ENCODE results near the gene MYL2. TPM values are rescaled to one million over a fixed set of nuclear protein-coding genes. Genes with fewer than 3 reads are reported as not detected.

The MYL2 gene
- total and polyA plus RNA-seq, 9 of the 15 experiments (the other 6 are each of a cell fraction or from before 2014, with no cell fraction given) = not detected

DNA sequence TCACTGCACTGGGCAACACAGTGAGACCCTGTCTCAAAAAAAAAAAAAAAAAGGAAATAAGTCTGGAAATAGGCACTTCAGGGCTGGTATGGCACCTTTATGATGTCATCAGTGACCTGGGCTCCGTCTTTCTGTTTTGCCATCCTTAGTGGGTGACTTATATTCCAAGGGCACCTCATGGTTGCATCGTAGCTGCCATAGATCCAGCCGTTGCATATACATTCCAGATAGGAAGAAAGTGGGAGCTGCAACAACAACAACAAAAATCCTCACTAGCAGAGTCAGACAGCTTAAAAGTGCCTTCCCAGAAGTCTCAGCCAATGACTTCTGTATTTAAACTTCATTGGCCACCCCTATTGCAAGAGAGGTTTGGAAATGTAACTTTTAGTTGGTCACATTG lies 26.4 kb downstream of the MYL2 start:
- ATAC-seq (no peak), DNase-seq (ENCODE audit: extremely low read depth in 1 of 4, low spot score in 3 of 4) (no peak), FAIRE-seq (no peak)
- Histone ChIP-seq H3K36me3 (ENCODE audit: control insufficient read depth, insufficient read depth, low read length) (no peaks in the 10 kb centered on the region), H3K4me3 (no peak overlapping the region), H3K9me1 (ENCODE audit: control insufficient read depth, insufficient read depth, low read length) (no peaks in the 10 kb centered on the region), H2AFZ (ENCODE audit: low read depth, low read length) (no peak overlapping the region), H3K9me3 (replicated peaks; ENCODE audit: control insufficient read depth, insufficient read depth, low read depth, low read length) (no peaks in the 10 kb centered on the region), H3K27me3 (ENCODE audit: control insufficient read depth in 2 of 2, insufficient read depth in 2 of 2, low read length in 2 of 2) (peaks cover 3 to 17% of the 10 kb centered on the region in 2 experiments), H3K27ac (ENCODE audit: extremely low read depth, low read depth, low read length) (no peak overlapping the region), H3K9ac (ENCODE audit: insufficient read depth in 1 of 2, low read depth in 2 of 2, low read length in 2 of 2) (no peak overlapping the region), H3K4me2 (ENCODE audit: insufficient read depth, low read length) (no peak overlapping the region), H3K79me2 (ENCODE audit: control insufficient read depth, insufficient read depth, low read length) (no peaks in the 10 kb centered on the region), H4K20me1 (replicated peaks; ENCODE audit: control insufficient read depth, insufficient read depth, low read length) (no peaks in the 10 kb centered on the region), H3K4me1 (replicated peaks in 1 of 2; ENCODE audit: control insufficient read depth in 2 of 2, insufficient read depth in 2 of 2, low read length in 2 of 2) (peaks cover 0 to 4% of the 10 kb centered on the region in 2 experiments; a peak in 1 of 5 replicates)
- in situ Hi-C loops (cut with MboI) = no loop called here
- ChIA-PET POLR2A (interaction anchor here (0.5 to 0.7 kb wide), 2 partner anchors 21 to 302 kb away, joined by 3 read pairs; no protein-coding TSS in a partner anchor), CTCF (ENCODE audit: low intra/inter-chr PET ratio) (interaction anchor here (0.6 to 2.1 kb wide), 3 partner anchors 35 to 420 kb away, joined by 3 to 10 read pairs (median 3); no protein-coding TSS in a partner anchor)
- WGBS (ENCODE audit: insufficient coverage, low coverage, missing lambda C conversion rate) = 63% methylated on average over 3 of the region's 3 CpGs
- intact Hi-C loops (cut with micrococcal nuclease) = loop anchor here (2.0 to 5.0 kb wide), 2 partner anchors 47 to 421 kb away; partner anchors contain the start of gene CCDC63
- TF ChIP-seq RBM25 (IDR thresholded peaks at IDR 0.05; ENCODE audit: low read depth, low read length, severe bottlenecking) (peak; percentile 94), ZNF121 (CRISPR knock-in tag; conservative IDR thresholded peaks at IDR 0.05) (peak; percentile 59; the same call in 1 of the 2 replicates), BCOR (IDR thresholded peaks at IDR 0.05) (peak; percentile 54), GTF2E2 (tag; IDR thresholded peaks at IDR 0.05) (no peak), KDM1A (IDR thresholded peaks at IDR 0.05) (0 out of 4 replicates have a peak, but pooled peaks of 1 of the 2 experiments have one; percentile 19), HDAC2 (IDR thresholded peaks at IDR 0.05) (no peak), BRD4 (IDR thresholded peaks at IDR 0.05) (no peak), HLTF (IDR thresholded peaks at IDR 0.05) (0 out of 2 replicates have a peak, but pooled peaks have one; percentile 56), SMARCA5 (IDR thresholded peaks at IDR 0.05) (peak; percentile 58; the same call in 1 of the 2 replicates)
- BruUV-seq (replicated peaks) = no TSS peak
